ENCODE results near the gene RPL36A.

DNA sequence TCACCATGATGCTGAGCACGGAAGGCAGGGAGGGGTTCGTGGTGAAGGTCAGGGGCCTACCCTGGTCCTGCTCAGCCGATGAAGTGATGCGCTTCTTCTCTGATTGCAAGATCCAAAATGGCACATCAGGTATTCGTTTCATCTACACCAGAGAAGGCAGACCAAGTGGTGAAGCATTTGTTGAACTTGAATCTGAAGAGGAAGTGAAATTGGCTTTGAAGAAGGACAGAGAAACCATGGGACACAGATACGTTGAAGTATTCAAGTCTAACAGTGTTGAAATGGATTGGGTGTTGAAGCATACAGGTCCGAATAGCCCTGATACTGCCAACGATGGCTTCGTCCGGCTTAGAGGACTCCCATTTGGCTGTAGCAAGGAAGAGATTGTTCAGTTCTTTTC lies 21.2 kb downstream of the RPL36A start:
- TF ChIP-seq, protein P1, sequence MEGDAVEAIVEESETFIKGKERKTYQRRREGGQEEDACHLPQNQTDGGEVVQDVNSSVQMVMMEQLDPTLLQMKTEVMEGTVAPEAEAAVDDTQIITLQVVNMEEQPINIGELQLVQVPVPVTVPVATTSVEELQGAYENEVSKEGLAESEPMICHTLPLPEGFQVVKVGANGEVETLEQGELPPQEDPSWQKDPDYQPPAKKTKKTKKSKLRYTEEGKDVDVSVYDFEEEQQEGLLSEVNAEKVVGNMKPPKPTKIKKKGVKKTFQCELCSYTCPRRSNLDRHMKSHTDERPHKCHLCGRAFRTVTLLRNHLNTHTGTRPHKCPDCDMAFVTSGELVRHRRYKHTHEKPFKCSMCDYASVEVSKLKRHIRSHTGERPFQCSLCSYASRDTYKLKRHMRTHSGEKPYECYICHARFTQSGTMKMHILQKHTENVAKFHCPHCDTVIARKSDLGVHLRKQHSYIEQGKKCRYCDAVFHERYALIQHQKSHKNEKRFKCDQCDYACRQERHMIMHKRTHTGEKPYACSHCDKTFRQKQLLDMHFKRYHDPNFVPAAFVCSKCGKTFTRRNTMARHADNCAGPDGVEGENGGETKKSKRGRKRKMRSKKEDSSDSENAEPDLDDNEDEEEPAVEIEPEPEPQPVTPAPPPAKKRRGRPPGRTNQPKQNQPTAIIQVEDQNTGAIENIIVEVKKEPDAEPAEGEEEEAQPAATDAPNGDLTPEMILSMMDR (IDR thresholded peaks at IDR 0.05), result no peak
- no peak for TF ChIP-seq POLR2A (IDR thresholded peaks at IDR 0.05)

Data from tibial nerve (tissue), 3 donors.